Panc1 (cell line): ENCODE results near the gene ABCC3.

ENCODE experiments used
- POLR2AphosphoS5 ChIP-seq: IDR thresholded peaks from 2 replicates; pipeline ENCODE4 v1.6.1; 2012; ENCODE audit warnings: mild to moderate bottlenecking, low read depth, low read length, moderate library complexity
- TF ChIP-seq, protein P1 (sequence below), 2 experiments: IDR thresholded peaks; 2 replicates each; pipeline ENCODE4 v1.6.1; 2011 to 2012; ENCODE audit warnings: low read depth in 2 of 2, control low read depth in 1 of 2, low read length in 1 of 2, mild to moderate bottlenecking in 1 of 2, moderate library complexity in 1 of 2; ENCODE audit not compliant: insufficient read depth in 1 of 2
- TF ChIP-seq, protein P2 (sequence below): fragments of 450-650 bp; IDR thresholded peaks from 2 replicates; pipeline ENCODE4 v1.5.1; 2017; ENCODE audit warnings: mild to moderate bottlenecking

DNA sequence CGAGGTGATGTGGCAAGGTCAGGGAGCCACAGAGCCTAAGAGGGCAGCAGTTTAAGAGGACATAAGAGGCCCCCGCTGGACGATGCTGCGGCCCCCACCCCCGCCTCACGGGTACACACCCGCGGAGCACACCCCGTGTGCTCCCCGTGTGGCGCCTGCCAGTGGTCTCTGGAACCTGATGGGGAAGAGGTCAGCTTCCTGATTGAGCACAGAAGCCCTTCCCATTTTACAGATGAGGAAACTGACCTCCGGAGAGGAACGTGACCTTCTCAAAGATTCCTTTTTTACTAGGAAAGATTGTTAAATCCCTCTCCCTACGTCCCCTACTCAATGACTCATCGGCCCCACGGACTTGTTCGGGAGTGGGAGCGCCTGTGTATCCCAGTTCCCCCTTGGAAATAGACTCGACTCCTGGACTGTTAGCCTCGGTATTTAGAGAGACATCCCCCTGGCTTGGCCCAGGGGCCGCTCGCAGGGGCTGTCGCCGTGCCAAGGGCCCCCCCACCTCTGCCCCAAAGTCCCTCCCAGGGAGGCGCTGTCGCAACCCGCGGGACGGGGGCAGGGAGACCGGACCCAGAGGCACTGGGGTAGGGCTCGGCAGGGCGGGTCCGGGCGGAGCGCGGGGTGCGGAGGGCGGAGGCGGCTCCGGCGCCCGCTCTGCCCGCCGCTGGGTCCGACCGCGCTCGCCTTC, at the start of gene ABCC3:
- TF ChIP-seq, protein P1, sequence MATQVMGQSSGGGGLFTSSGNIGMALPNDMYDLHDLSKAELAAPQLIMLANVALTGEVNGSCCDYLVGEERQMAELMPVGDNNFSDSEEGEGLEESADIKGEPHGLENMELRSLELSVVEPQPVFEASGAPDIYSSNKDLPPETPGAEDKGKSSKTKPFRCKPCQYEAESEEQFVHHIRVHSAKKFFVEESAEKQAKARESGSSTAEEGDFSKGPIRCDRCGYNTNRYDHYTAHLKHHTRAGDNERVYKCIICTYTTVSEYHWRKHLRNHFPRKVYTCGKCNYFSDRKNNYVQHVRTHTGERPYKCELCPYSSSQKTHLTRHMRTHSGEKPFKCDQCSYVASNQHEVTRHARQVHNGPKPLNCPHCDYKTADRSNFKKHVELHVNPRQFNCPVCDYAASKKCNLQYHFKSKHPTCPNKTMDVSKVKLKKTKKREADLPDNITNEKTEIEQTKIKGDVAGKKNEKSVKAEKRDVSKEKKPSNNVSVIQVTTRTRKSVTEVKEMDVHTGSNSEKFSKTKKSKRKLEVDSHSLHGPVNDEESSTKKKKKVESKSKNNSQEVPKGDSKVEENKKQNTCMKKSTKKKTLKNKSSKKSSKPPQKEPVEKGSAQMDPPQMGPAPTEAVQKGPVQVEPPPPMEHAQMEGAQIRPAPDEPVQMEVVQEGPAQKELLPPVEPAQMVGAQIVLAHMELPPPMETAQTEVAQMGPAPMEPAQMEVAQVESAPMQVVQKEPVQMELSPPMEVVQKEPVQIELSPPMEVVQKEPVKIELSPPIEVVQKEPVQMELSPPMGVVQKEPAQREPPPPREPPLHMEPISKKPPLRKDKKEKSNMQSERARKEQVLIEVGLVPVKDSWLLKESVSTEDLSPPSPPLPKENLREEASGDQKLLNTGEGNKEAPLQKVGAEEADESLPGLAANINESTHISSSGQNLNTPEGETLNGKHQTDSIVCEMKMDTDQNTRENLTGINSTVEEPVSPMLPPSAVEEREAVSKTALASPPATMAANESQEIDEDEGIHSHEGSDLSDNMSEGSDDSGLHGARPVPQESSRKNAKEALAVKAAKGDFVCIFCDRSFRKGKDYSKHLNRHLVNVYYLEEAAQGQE (IDR thresholded peaks at IDR 0.05; ENCODE audit: insufficient read depth in 1 of 2, low read depth in 2 of 2, low read length in 1 of 2): no peak
- TF ChIP-seq, protein P2, sequence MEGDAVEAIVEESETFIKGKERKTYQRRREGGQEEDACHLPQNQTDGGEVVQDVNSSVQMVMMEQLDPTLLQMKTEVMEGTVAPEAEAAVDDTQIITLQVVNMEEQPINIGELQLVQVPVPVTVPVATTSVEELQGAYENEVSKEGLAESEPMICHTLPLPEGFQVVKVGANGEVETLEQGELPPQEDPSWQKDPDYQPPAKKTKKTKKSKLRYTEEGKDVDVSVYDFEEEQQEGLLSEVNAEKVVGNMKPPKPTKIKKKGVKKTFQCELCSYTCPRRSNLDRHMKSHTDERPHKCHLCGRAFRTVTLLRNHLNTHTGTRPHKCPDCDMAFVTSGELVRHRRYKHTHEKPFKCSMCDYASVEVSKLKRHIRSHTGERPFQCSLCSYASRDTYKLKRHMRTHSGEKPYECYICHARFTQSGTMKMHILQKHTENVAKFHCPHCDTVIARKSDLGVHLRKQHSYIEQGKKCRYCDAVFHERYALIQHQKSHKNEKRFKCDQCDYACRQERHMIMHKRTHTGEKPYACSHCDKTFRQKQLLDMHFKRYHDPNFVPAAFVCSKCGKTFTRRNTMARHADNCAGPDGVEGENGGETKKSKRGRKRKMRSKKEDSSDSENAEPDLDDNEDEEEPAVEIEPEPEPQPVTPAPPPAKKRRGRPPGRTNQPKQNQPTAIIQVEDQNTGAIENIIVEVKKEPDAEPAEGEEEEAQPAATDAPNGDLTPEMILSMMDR: no peak
- peak; percentile 66; the same call in 1 of the 2 replicates for TF ChIP-seq POLR2AphosphoS5
